Naive thymus-derived CD4-positive, alpha-beta T cell (primary cell): ENCODE measurements around the gene GRK1. TPM values are rescaled to one million over a fixed set of nuclear protein-coding genes. Genes with fewer than 3 reads are reported as not detected.

Source experiments
- ATAC-seq: fragments of 150-1000 bp; cut with Tn5 transposase; 2 replicates; pipeline ENCODE4 v1.10.0; 2021; ENCODE audit warnings: mild to moderate bottlenecking, moderate library complexity
- CTCF ChIA-PET: fragments of 350-600 bp; sonication (Branson Sonifier 250); formaldehyde crosslinking; loops from one replicate; lab custom pipeline; 2021; ENCODE audit warnings: antibody characterized with exemption; lab: Charles Lee
- POLR2A ChIA-PET: fragments of 350-600 bp; sonication (Branson Sonifier 250); formaldehyde crosslinking; loops from one replicate; lab custom pipeline; 2021; ENCODE audit warnings: antibody characterized with exemption, inconsistent platforms; lab: Charles Lee
- DNase-seq, 9 donors: peaks; one replicate each; pipeline versions ENCODE4 v3.0.0 to v3.0.0-alpha.2; 2020 to 2022; ENCODE audit warnings: mixed read lengths in 1 of 9
- H3K27ac ChIP-seq: one replicate; pipeline ENCODE4 v1.7.0; 2013; ENCODE audit warnings: mild to moderate bottlenecking, low read depth, low read length, moderate library complexity
- H3K27me3 ChIP-seq, 2 donors: one replicate each; pipeline ENCODE4 v1.7.0; 2013; ENCODE audit warnings: low read length in 2 of 2, mild to moderate bottlenecking in 2 of 2, moderate library complexity in 2 of 2; ENCODE audit not compliant: control insufficient read depth in 2 of 2, insufficient read depth in 2 of 2
- H3K36me3 ChIP-seq, 3 experiments: 1 replicate in 2 of 3; 2 replicates in 1 of 3; pipeline ENCODE4 v1.7.0; 2013; ENCODE audit warnings: low read length in 3 of 3, mild to moderate bottlenecking in 3 of 3, moderate library complexity in 1 of 3; ENCODE audit not compliant: insufficient read depth in 3 of 3, control insufficient read depth in 2 of 3
- H3K4me1 ChIP-seq, 2 donors: one replicate each; pipeline ENCODE4 v1.7.0; 2013; ENCODE audit warnings: low read length in 2 of 2, mild to moderate bottlenecking in 2 of 2, moderate library complexity in 1 of 2; ENCODE audit not compliant: control insufficient read depth in 2 of 2, insufficient read depth in 2 of 2
- H3K4me3 ChIP-seq: 2 replicates; pipeline ENCODE4 v1.7.0; 2013; ENCODE audit warnings: mild to moderate bottlenecking, low read length
- H3K9me3 ChIP-seq, 3 experiments: 1 replicate in 2 of 3; 2 replicates in 1 of 3; pipeline ENCODE4 v1.7.0; 2013; ENCODE audit warnings: low read length in 3 of 3; ENCODE audit not compliant: control insufficient read depth in 2 of 3
- H3K27ac Mint-ChIP-seq, 9 donors: one replicate each; pipeline ENCODE4 v1.8.0; 2020 to 2022; ENCODE audit warnings: mixed read lengths in 9 of 9, mild to moderate bottlenecking in 8 of 9, moderate library complexity in 5 of 9, inconsistent platforms in 2 of 9
- H3K27me3 Mint-ChIP-seq, 5 donors: one replicate each; pipeline ENCODE4 v1.8.0; 2021 to 2022; ENCODE audit warnings: mixed read lengths in 5 of 5, mild to moderate bottlenecking in 1 of 5
- H3K36me3 Mint-ChIP-seq, 5 donors: one replicate each; pipeline ENCODE4 v1.8.0; 2020 to 2022; ENCODE audit warnings: mixed read lengths in 5 of 5, mild to moderate bottlenecking in 3 of 5, inconsistent platforms in 1 of 5
- H3K4me1 Mint-ChIP-seq, 7 donors: one replicate each; pipeline ENCODE4 v1.8.0; 2020 to 2022; ENCODE audit warnings: mixed read lengths in 7 of 7, mild to moderate bottlenecking in 3 of 7, inconsistent platforms in 1 of 7
- H3K4me3 Mint-ChIP-seq, 10 donors: one replicate each; pipeline ENCODE4 v1.8.0; 2020 to 2022; ENCODE audit warnings: mild to moderate bottlenecking in 10 of 10, mixed read lengths in 10 of 10, moderate library complexity in 6 of 10, inconsistent platforms in 2 of 10
- H3K9me3 Mint-ChIP-seq, 11 donors: one replicate each; pipeline ENCODE4 v1.8.0; 2020 to 2022; ENCODE audit warnings: mixed read lengths in 11 of 11, mild to moderate bottlenecking in 4 of 11, inconsistent platforms in 1 of 11, moderate library complexity in 1 of 11
- intact Hi-C, 2 donors: fragments of 100-400 bp; cut with micrococcal nuclease; formaldehyde crosslinking; loops; one replicate each; pipeline ENCODE4 v1.15.1; 2023
- polyA plus RNA-seq, 2 donors: library from polyadenylated mRNA; unstranded; fragments of 300-500 nt; fragmentation: Illumina TruSeq; gene quantifications; one replicate each; pipeline ENCODE4 v1.2.3, GENCODE V29; 2021
- total RNA-seq, 6 experiments: library from RNA in 5 of 6; stranded (reverse) in 5 of 6; gene quantifications; 1 replicate in 5 of 6; 2 replicates in 1 of 6; pipeline ENCODE4 v1.2.3 and lab custom pipeline; 2021 to 2026

GRK1 gene
- total and polyA plus RNA-seq, 7 experiments from 2014 or later, result not detected

DNA sequence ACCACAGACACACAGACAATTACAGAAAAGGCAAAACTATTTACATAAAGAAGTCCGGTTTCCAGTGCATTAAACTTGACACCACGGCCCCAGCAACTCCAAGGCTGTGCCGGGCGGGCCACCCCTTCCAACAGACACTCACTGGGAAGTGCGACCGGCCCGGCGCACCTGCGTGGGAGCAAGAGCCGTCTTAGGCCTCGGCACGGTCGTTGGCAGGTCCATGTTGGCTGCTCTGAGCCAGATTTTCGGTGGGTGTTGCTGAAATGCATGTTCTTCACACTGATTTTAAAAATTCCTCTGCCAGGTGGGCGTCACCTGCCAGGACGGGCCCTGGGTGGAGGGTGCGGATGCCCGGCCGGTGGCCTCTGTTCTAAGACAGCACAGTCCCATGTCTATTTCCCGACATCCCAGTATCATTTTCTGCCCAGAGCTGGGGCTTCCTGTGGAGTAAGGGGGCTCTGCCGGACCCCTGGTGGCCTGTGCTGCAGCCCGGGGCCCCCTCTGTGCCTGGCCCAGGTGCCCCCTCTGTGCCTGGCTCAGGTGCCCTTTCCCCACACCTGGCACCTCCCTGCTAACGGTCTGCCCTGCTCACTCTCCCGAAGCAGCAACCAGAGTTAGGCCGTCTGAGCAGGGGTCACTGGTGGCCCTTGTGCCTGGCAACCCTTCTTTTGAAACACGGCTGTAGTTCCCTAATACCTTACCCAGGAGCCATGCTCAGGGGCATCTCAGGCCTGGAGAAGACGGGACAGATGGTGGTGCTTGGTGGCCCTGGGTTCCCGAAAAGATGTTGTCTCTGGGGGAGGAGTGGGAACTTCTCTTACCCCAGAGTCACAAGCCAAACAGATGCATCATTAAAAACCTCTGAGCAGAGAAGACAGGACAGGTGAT lies 101.2 kb downstream of the GRK1 start:
- no peaks in the 10 kb centered on the region for H3K4me1 ChIP-seq
- POLR2A ChIA-PET, result no interaction called here
- H3K27ac ChIP-seq, result no peak overlapping the region
- no peak overlapping the region for H3K27ac Mint-ChIP-seq
- ATAC-seq (no peak), DNase-seq (no peak)
- H3K27me3 Mint-ChIP-seq, result peaks cover 4 to 10% (median 5%) of the 10 kb centered on the region in 5 donors
- H3K4me3 Mint-ChIP-seq, result no peak overlapping the region
- peaks cover 0 to 6% (median 0%) of the 10 kb centered on the region in 7 donors for H3K4me1 Mint-ChIP-seq
- intact Hi-C loops, result no loop called here
- no peaks in the 10 kb centered on the region for H3K36me3 Mint-ChIP-seq
- no peaks in the 10 kb centered on the region for H3K27me3 ChIP-seq
- H3K9me3 Mint-ChIP-seq, result peaks cover 0 to 11% (median 4%) of the 10 kb centered on the region in 11 donors
- no peaks in the 10 kb centered on the region for H3K36me3 ChIP-seq
- CTCF ChIA-PET, result no interaction called here
- no peaks in the 10 kb centered on the region for H3K9me3 ChIP-seq
- no peak overlapping the region for H3K4me3 ChIP-seq

DNA sequence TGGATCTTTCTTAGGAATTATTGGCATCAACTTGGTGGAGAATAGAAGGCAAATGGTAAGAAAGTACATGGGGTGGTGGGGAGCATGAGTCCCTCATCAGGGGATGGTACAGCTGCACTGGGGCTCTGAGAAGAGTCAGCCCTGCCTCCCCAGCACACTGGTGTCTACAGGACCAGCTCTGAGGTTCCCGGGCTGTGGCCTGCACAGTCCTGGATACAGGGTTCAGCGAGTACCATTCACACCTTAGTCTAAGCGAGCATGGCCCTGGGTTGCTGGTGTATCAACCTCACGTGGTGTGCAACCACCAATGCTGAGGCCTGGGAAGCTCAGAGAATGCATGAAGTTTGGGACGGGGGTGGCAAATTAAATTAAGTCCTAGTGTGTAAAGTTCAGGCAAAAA lies 102.1 kb downstream of the GRK1 start:
- POLR2A ChIA-PET, result no interaction called here
- Histone ChIP-seq H3K27me3 (no peaks in the 10 kb centered on the region), H3K27ac (no peak overlapping the region), H3K36me3 (no peaks in the 10 kb centered on the region), H3K4me1 (no peaks in the 10 kb centered on the region), H3K4me3 (no peak overlapping the region), H3K9me3 (no peaks in the 10 kb centered on the region)
- H3K4me1 Mint-ChIP-seq, result peaks cover 0 to 6% (median 0%) of the 10 kb centered on the region in 7 donors
- H3K27ac Mint-ChIP-seq, result no peak overlapping the region
- H3K36me3 Mint-ChIP-seq, result no peaks in the 10 kb centered on the region
- peaks cover 0 to 11% (median 4%) of the 10 kb centered on the region in 11 donors for H3K9me3 Mint-ChIP-seq
- intact Hi-C loops, result no loop called here
- ATAC-seq (no peak), DNase-seq (no peak)
- H3K27me3 Mint-ChIP-seq, result peaks cover 0 to 4% (median 0%) of the 10 kb centered on the region in 5 donors
- no peak overlapping the region for H3K4me3 Mint-ChIP-seq
- CTCF ChIA-PET, result no interaction called here

DNA sequence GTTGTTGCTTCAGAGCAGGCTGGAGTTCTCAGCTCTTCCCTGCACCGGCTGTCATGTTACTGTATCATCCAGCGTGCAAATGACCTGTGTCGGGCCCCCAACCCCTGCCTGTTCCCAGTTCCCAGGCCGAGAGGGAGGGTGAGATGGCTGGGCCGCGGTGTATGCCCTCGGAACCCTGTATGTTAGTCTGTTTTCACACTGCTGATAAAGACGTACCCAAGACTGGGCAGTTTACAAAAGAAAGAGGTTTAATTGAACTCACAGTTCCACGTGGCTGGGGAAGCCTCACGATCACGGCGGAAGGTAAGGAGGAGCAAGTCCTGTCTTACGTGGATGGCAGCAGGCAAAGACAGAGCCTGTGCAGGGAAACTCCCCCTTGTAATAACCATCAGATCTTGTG lies 102.9 kb downstream of the GRK1 start:
- no peak for DNase-seq
- peaks cover 0 to 6% (median 0%) of the 10 kb centered on the region in 7 donors for H3K4me1 Mint-ChIP-seq
- Histone ChIP-seq H3K27ac (no peak overlapping the region), H3K27me3 (no peaks in the 10 kb centered on the region), H3K4me1 (no peaks in the 10 kb centered on the region), H3K4me3 (no peak overlapping the region), H3K9me3 (no peaks in the 10 kb centered on the region), H3K36me3 (no peaks in the 10 kb centered on the region)
- peaks cover 0 to 4% (median 0%) of the 10 kb centered on the region in 5 donors for H3K27me3 Mint-ChIP-seq
- peaks cover 0 to 11% (median 4%) of the 10 kb centered on the region in 11 donors for H3K9me3 Mint-ChIP-seq
- no peak overlapping the region for H3K4me3 Mint-ChIP-seq
- no peak overlapping the region for H3K27ac Mint-ChIP-seq
- no peak for ATAC-seq
- no peaks in the 10 kb centered on the region for H3K36me3 Mint-ChIP-seq
- ChIA-PET POLR2A (no interaction called here), CTCF (no interaction called here)
- intact Hi-C loops, result no loop called here

DNA sequence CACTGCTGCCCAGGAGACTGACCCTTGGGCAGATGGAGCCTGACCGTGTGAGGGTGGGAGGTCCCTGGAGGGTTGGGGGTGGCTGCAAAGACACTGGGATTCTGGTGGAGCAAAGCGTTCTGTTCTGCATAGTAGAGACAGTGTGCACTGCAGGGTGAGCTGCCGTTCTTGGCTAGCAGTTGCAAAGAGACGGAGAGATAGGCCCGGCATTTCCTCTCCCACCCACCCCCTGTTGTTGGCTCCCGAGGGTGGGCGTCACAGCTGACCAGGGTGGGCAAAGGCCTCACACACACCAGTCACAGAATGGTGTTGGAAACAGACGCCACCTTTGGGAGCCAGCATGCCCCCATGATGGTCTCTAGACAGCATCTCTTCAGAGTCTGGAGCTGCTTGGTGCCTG lies 103.4 kb downstream of the GRK1 start:
- no peak overlapping the region for H3K4me3 ChIP-seq
- no peaks in the 10 kb centered on the region for H3K9me3 ChIP-seq
- no peaks in the 10 kb centered on the region for H3K27me3 ChIP-seq
- ChIA-PET POLR2A (no interaction called here), CTCF (no interaction called here)
- DNase-seq (no peak), ATAC-seq (no peak)
- no peak overlapping the region for H3K27ac Mint-ChIP-seq
- peaks cover 0 to 11% (median 4%) of the 10 kb centered on the region in 11 donors for H3K9me3 Mint-ChIP-seq
- H3K4me1 ChIP-seq, result no peaks in the 10 kb centered on the region
- no peaks in the 10 kb centered on the region for H3K36me3 ChIP-seq
- H3K36me3 Mint-ChIP-seq, result no peaks in the 10 kb centered on the region
- no peak overlapping the region for H3K27ac ChIP-seq
- intact Hi-C loops, result no loop called here
- peaks cover 0 to 6% (median 0%) of the 10 kb centered on the region in 7 donors for H3K4me1 Mint-ChIP-seq
- H3K27me3 Mint-ChIP-seq, result peaks cover 0 to 4% (median 0%) of the 10 kb centered on the region in 5 donors
- no peak overlapping the region for H3K4me3 Mint-ChIP-seq

DNA sequence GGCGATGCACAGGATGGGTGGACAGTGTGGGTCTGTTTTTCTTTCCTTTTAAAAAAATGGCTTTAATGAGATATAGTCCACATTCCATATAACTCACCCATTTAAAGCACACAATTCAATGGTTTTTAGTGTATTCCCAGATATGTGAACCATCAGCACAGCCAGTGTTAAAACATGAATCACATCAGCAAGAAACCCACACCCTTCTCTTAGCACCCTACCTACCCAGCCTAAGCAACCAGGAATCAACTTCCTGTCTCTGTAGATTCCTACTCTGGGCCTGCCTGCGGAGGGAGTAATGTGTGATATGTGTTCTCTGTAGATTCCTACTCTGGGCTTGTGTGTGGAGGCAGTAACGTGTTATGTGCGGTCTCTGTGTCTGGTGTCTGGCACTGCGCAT lies 103.9 kb downstream of the GRK1 start:
- ATAC-seq, result no peak
- H3K27ac Mint-ChIP-seq, result no peak overlapping the region
- peaks cover 0 to 11% (median 4%) of the 10 kb centered on the region in 11 donors for H3K9me3 Mint-ChIP-seq
- Histone ChIP-seq H3K4me1 (no peaks in the 10 kb centered on the region), H3K36me3 (no peaks in the 10 kb centered on the region), H3K9me3 (no peaks in the 10 kb centered on the region), H3K27me3 (no peaks in the 10 kb centered on the region), H3K27ac (no peak overlapping the region), H3K4me3 (no peak overlapping the region)
- CTCF ChIA-PET, result no interaction called here
- intact Hi-C loops, result no loop called here
- peaks cover 0 to 4% (median 0%) of the 10 kb centered on the region in 5 donors for H3K27me3 Mint-ChIP-seq
- no peak for DNase-seq
- H3K4me3 Mint-ChIP-seq, result no peak overlapping the region
- H3K36me3 Mint-ChIP-seq, result no peaks in the 10 kb centered on the region
- POLR2A ChIA-PET, result no interaction called here
- peaks cover 0 to 6% (median 0%) of the 10 kb centered on the region in 7 donors for H3K4me1 Mint-ChIP-seq

DNA sequence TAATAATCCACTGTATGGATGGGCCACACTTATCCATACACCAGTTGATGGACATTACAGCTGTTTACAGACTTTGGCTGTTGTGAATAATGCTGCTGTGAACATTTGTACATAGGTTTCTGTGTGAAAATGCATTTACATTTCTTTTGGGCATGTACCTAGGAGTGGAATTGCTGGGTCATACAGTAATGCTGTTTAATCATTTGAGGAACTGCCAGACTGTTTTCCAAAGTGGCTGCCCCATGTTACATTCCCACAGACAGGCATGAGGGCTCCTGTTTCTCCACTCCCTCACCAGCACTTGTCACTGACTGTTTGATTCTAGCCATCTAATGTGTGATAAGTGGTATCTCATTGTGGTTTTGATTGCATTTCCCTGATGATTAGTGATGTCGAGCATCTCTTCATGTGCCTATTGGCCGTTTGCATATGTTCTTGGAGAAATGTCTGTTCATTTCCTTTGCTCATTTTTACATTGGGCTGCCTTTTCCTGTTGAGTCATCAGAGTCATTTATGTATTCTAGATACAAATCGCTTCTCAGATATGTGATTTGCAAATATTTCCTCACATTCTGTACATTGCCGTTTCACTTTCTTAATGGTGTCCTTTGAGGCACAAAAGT lies 104.8 kb downstream of the GRK1 start:
- no peaks in the 10 kb centered on the region for H3K4me1 ChIP-seq
- H3K27ac Mint-ChIP-seq, result no peak overlapping the region
- ChIA-PET CTCF (no interaction called here), POLR2A (no interaction called here)
- peaks cover 0 to 4% (median 2%) of the 10 kb centered on the region in 5 donors for H3K27me3 Mint-ChIP-seq
- no peak for DNase-seq
- H3K27me3 ChIP-seq, result no peaks in the 10 kb centered on the region
- no peaks in the 10 kb centered on the region for H3K36me3 Mint-ChIP-seq
- peaks cover 0 to 6% (median 0%) of the 10 kb centered on the region in 7 donors for H3K4me1 Mint-ChIP-seq
- intact Hi-C loops, result no loop called here
- no peak overlapping the region for H3K27ac ChIP-seq
- H3K9me3 ChIP-seq, result no peaks in the 10 kb centered on the region
- H3K4me3 Mint-ChIP-seq, result no peak overlapping the region
- H3K36me3 ChIP-seq, result no peaks in the 10 kb centered on the region
- H3K9me3 Mint-ChIP-seq, result peaks cover 0 to 11% (median 4%) of the 10 kb centered on the region in 11 donors
- ATAC-seq, result peak; percentile 78
- no peak overlapping the region for H3K4me3 ChIP-seq
